B cell (primary cell): ENCODE measurements around the gene IL12A. TPM values are rescaled to one million over a fixed set of nuclear protein-coding genes. Genes with fewer than 3 reads are reported as not detected.

Experiments
- ATAC-seq: fragments of 200-7000 bp; cut with Tn5 transposase; one replicate; pipeline ENCODE4 v1.10.0; 2021; ENCODE audit warnings: low read depth, mild to moderate bottlenecking, moderate number of reproducible peaks, moderate library complexity
- CTCF ChIA-PET: fragments of 350-600 bp; sonication (Branson Sonifier 250); formaldehyde crosslinking; loops from one replicate; lab custom pipeline; 2021; ENCODE audit warnings: antibody characterized with exemption, inconsistent platforms; lab: Charles Lee
- POLR2A ChIA-PET: fragments of 350-600 bp; sonication (Branson Sonifier 250); formaldehyde crosslinking; loops from one replicate; lab custom pipeline; 2021; ENCODE audit warnings: antibody characterized with exemption; lab: Charles Lee
- DNase-seq: peaks from one replicate; pipeline ENCODE4 v3.0.0; 2013
- H2AFZ ChIP-seq: 2 replicates; pipeline ENCODE4 v1.6.1; 2012; ENCODE audit warnings: mild to moderate bottlenecking, low read depth, low read length; ENCODE audit not compliant: insufficient read depth, poor library complexity, severe bottlenecking
- H3K27ac ChIP-seq, 2 donors: 1 replicate in 1 of 2; 2 replicates in 1 of 2; pipeline ENCODE4 v1.5.1; 2012 to 2013; ENCODE audit warnings: low read length in 2 of 2, mild to moderate bottlenecking in 2 of 2, moderate library complexity in 1 of 2
- H3K27me3 ChIP-seq, 4 experiments: fragments of 200-600 bp in 1 of 4; sonication (generic) in 1 of 4; replicated peaks in 1 of 4; 1 replicate in 2 of 4; 2 replicates in 2 of 4; pipeline versions ENCODE4 v1.6.1 to v1.7.0; 2013 to 2016; ENCODE audit warnings: low read length in 3 of 4, mild to moderate bottlenecking in 2 of 4, mixed read lengths in 1 of 4, moderate library complexity in 1 of 4; ENCODE audit not compliant: insufficient read depth in 4 of 4, control insufficient read depth in 3 of 4; ENCODE audit errors: control extremely low read depth in 1 of 4
- H3K36me3 ChIP-seq, 2 experiments: replicated peaks in 1 of 2; 1 replicate in 1 of 2; 2 replicates in 1 of 2; pipeline versions ENCODE4 v1.6.1 to v1.7.1; 2013; ENCODE audit warnings: low read length in 1 of 2; ENCODE audit not compliant: insufficient read depth in 2 of 2, control insufficient read depth in 1 of 2; ENCODE audit errors: control extremely low read depth in 1 of 2, extremely low read depth in 1 of 2
- H3K4me1 ChIP-seq, 2 donors: fragments of 200-600 bp in 1 of 2; sonication (generic) in 1 of 2; 1 replicate in 1 of 2; 2 replicates in 1 of 2; pipeline versions ENCODE4 v1.5.1 to v1.6.1; 2013 to 2017; ENCODE audit warnings: low read length in 2 of 2; ENCODE audit not compliant: control insufficient read depth in 2 of 2, insufficient read depth in 2 of 2
- H3K4me2 ChIP-seq: replicated peaks from 2 replicates; pipeline ENCODE3; 2012; ENCODE audit warnings: mild to moderate bottlenecking, low read depth, low read length; ENCODE audit not compliant: poor library complexity, severe bottlenecking
- H3K4me3 ChIP-seq, 5 experiments: fragments of 200-600 bp in 1 of 5; sonication (generic) in 1 of 5; 1 replicate in 3 of 5; 2 replicates in 2 of 5; pipeline versions ENCODE4 v1.5.1 to v1.7.0; 2011 to 2016; ENCODE audit warnings: low read length in 4 of 5, mild to moderate bottlenecking in 4 of 5, low read depth in 2 of 5, control low read depth in 1 of 5, moderate library complexity in 1 of 5; ENCODE audit not compliant: insufficient read depth in 1 of 5; ENCODE audit errors: control extremely low read depth in 1 of 5, extremely low read depth in 1 of 5
- H3K79me2 ChIP-seq: fragments of 200-600 bp; sonication (generic); one replicate; pipeline ENCODE4 v1.6.0; 2016; ENCODE audit warnings: low read length; ENCODE audit not compliant: control insufficient read depth, insufficient read depth
- H3K9ac ChIP-seq: fragments of 200-600 bp; sonication (generic); 2 replicates; pipeline ENCODE4 v1.6.1; 2017; ENCODE audit warnings: mild to moderate bottlenecking, low read length, moderate library complexity
- H3K9me3 ChIP-seq, 3 donors: one replicate each; pipeline versions ENCODE4 v1.6.1 to v1.7.1; 2013; ENCODE audit warnings: low read length in 2 of 3; ENCODE audit not compliant: control insufficient read depth in 2 of 3, insufficient read depth in 1 of 3; ENCODE audit errors: control extremely low read depth in 1 of 3
- H4K20me1 ChIP-seq: 2 replicates; pipeline ENCODE4 v1.6.0; 2012; ENCODE audit warnings: mild to moderate bottlenecking, low read length; ENCODE audit not compliant: insufficient read depth, control insufficient read depth, poor library complexity, severe bottlenecking
- H3K27ac Mint-ChIP-seq: one replicate; pipeline ENCODE4 v1.8.0; 2021; ENCODE audit warnings: mixed read lengths
- H3K27me3 Mint-ChIP-seq: one replicate; pipeline ENCODE4 v1.8.0; 2021; ENCODE audit warnings: mixed read lengths
- H3K4me1 Mint-ChIP-seq: one replicate; pipeline ENCODE4 v1.8.0; 2021; ENCODE audit warnings: mixed read lengths
- H3K4me3 Mint-ChIP-seq: one replicate; pipeline ENCODE4 v1.8.0; 2021; ENCODE audit warnings: mixed read lengths
- H3K9me3 Mint-ChIP-seq: one replicate; pipeline ENCODE4 v1.8.0; 2022; ENCODE audit warnings: mixed read lengths; ENCODE audit not compliant: insufficient read depth
- CTCF ChIP-seq: fragments of 200-600 bp; IDR thresholded peaks from one replicate; pipeline ENCODE4 v1.8.0; 2022; ENCODE audit warnings: antibody characterized with exemption, mild to moderate bottlenecking
- EZH2 ChIP-seq: IDR thresholded peaks from 2 replicates; pipeline ENCODE4 v1.6.1; 2012; ENCODE audit warnings: borderline replicate concordance, low read depth, mild to moderate bottlenecking, moderate library complexity, low read length; ENCODE audit not compliant: insufficient read depth, poor library complexity, severe bottlenecking
- WGBS: methylation state at CpG from one replicate; pipeline ENCODE4 v1.1.5; 2013; ENCODE audit warnings: missing lambda C conversion rate; ENCODE audit not compliant: insufficient coverage; 5-methylcytosine and 5-hydroxymethylcytosine counted together
- intact Hi-C: fragments of 100-400 bp; cut with micrococcal nuclease; formaldehyde crosslinking; loops from one replicate; pipeline ENCODE4 v1.10.0; 2022
- polyA plus RNA-seq: library from polyadenylated mRNA; depleted of rRNA; stranded (reverse); fragments of >200 nt; gene quantifications from 2 replicates; pipeline ENCODE4 v1.2.3, GENCODE V29; 2012
- total RNA-seq, 2 donors: library from RNA; stranded (reverse); fragments of 120-200 nt in 1 of 2; gene quantifications; 1 replicate in 1 of 2; 2 replicates in 1 of 2; pipeline versions ENCODE4 v1.2.3 to v1.2.4, GENCODE V29; 2013 to 2022

IL12A gene
- total and polyA plus RNA-seq, 2 donors (not counting 1 experiment from before 2014, with no cell fraction given): 6.1 to 9.9 TPM

DNA sequence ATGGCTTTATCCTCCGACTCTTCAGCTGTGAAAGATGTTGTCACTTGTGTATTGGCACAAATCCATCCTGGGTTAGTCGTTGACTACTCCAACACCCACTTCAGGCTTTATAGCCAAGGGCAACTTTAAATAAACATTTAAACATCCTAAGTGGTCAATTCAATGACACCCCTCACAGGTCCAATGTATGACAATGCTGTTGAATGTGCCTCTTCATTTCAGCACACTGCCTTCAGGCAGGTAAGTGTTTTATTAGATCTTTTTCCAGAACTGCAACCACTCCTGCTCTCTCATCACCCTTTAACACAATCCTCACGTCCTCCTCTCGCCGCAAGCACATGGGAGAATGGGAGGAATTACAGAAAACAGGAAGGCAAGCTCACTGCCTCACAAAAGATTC, 30.3 kb downstream of the IL12A start:
- Histone ChIP-seq H3K9ac (no peak overlapping the region), H3K4me2 (no peak overlapping the region), H3K9me3 (no peaks in the 10 kb centered on the region), H3K36me3 (no peaks in the 10 kb centered on the region), H3K79me2 (no peaks in the 10 kb centered on the region), H3K27ac (no peak overlapping the region), H2AFZ (no peak overlapping the region), H3K27me3 (no peaks in the 10 kb centered on the region), H3K4me1 (no peaks in the 10 kb centered on the region), H4K20me1 (no peaks in the 10 kb centered on the region), H3K4me3 (no peak overlapping the region)
- H3K27me3 Mint-ChIP-seq: peaks cover 5% of the 10 kb centered on the region
- TF ChIP-seq EZH2: no peak
- TF ChIP-seq CTCF: no peak
- no peak overlapping the region for H3K27ac Mint-ChIP-seq
- no peak overlapping the region for H3K4me3 Mint-ChIP-seq
- H3K4me1 Mint-ChIP-seq: no peaks in the 10 kb centered on the region
- POLR2A ChIA-PET: no interaction called here
- DNase-seq (no peak), ATAC-seq (no peak)
- intact Hi-C loops: no loop called here
- WGBS: 100% methylated on average over 3 of the region's 5 CpGs
- H3K9me3 Mint-ChIP-seq: no peaks in the 10 kb centered on the region
- CTCF ChIA-PET: no interaction called here

GRCh38 chr3:160020057-160020711, 31.5 kb downstream of the IL12A start:
- CTCF ChIA-PET: no interaction called here
- H3K4me1 ChIP-seq: no peaks in the 10 kb centered on the region
- no peaks in the 10 kb centered on the region for H3K9me3 ChIP-seq
- DNase-seq (no peak), ATAC-seq (no peak)
- no peaks in the 10 kb centered on the region for H3K27me3 ChIP-seq
- H3K79me2 ChIP-seq: no peaks in the 10 kb centered on the region
- TF ChIP-seq CTCF: no peak
- no peak for TF ChIP-seq EZH2
- H4K20me1 ChIP-seq: no peaks in the 10 kb centered on the region
- intact Hi-C loops: no loop called here
- no peak overlapping the region for H2AFZ ChIP-seq
- no peak overlapping the region for H3K27ac ChIP-seq
- H3K4me3 ChIP-seq: no peak overlapping the region
- POLR2A ChIA-PET: no interaction called here
- 96% methylated on average over 4 of the region's 4 CpGs for WGBS
- no peaks in the 10 kb centered on the region for H3K9me3 Mint-ChIP-seq
- H3K27ac Mint-ChIP-seq: no peak overlapping the region
- H3K4me2 ChIP-seq: no peak overlapping the region
- H3K4me3 Mint-ChIP-seq: no peak overlapping the region
- no peaks in the 10 kb centered on the region for H3K36me3 ChIP-seq
- H3K9ac ChIP-seq: no peak overlapping the region
- peaks cover 5% of the 10 kb centered on the region for H3K27me3 Mint-ChIP-seq
- no peaks in the 10 kb centered on the region for H3K4me1 Mint-ChIP-seq
